ENCODE measurements around the gene OTULINL.

The OTULINL gene

DNA sequence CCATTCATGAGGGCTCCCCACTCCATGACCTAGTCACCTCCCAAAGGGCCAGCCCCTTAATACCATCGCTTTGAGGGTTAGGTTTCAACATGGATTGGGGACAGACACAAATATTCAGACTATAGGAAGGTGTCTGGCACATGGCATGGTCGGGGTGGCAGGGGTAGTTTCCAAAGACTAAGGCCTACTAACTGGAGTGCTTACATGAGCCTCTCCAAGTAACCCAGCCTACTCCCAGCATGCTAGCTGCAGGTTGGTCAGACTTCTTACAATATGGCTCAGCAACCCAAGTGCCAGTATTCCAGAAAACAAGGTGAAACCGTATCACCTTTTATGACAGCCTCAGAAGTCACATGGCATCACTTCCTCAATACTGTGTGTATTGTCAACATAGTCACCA lies 19.9 kb upstream of the OTULINL start:
- no peak for DNase-seq (ENCODE audit: low spot score)
- TF ChIP-seq, protein P1, sequence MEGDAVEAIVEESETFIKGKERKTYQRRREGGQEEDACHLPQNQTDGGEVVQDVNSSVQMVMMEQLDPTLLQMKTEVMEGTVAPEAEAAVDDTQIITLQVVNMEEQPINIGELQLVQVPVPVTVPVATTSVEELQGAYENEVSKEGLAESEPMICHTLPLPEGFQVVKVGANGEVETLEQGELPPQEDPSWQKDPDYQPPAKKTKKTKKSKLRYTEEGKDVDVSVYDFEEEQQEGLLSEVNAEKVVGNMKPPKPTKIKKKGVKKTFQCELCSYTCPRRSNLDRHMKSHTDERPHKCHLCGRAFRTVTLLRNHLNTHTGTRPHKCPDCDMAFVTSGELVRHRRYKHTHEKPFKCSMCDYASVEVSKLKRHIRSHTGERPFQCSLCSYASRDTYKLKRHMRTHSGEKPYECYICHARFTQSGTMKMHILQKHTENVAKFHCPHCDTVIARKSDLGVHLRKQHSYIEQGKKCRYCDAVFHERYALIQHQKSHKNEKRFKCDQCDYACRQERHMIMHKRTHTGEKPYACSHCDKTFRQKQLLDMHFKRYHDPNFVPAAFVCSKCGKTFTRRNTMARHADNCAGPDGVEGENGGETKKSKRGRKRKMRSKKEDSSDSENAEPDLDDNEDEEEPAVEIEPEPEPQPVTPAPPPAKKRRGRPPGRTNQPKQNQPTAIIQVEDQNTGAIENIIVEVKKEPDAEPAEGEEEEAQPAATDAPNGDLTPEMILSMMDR (IDR thresholded peaks at IDR 0.05; ENCODE audit: extremely low read depth, insufficient read depth, missing control alignments), result no peak
- in situ Hi-C loops (cut with MboI; ENCODE audit: low pct_unique_long_range_greater_than_20kb, low sequenced_read_pairs, unreplicated experiment), result no loop called here

DNA sequence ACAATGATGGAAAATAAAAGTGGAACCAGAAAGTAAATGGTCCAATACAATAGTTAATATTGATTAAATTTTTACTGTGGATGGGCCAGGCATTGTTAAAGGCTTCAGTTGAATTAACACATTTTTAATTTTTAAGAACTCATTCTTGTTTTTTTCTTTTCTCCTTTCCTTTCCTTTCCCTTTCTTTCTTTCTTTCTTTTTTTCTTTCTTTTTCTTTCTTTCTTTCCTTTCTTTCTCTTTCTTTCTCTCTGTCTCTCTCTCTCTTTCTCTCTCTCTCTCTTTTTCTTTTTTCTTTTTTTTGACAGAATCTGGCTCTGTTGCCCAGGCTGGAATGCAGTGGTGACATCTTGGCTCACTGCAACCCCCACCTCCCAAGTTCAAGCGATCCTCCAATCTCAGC lies 13.3 kb upstream of the OTULINL start:
- in situ Hi-C loops (cut with MboI; ENCODE audit: low pct_unique_long_range_greater_than_20kb, low sequenced_read_pairs, unreplicated experiment), result no loop called here
- DNase-seq (ENCODE audit: low spot score), result no peak
- TF ChIP-seq, protein P1 (IDR thresholded peaks at IDR 0.05; ENCODE audit: extremely low read depth, insufficient read depth, missing control alignments), result no peak

DNA sequence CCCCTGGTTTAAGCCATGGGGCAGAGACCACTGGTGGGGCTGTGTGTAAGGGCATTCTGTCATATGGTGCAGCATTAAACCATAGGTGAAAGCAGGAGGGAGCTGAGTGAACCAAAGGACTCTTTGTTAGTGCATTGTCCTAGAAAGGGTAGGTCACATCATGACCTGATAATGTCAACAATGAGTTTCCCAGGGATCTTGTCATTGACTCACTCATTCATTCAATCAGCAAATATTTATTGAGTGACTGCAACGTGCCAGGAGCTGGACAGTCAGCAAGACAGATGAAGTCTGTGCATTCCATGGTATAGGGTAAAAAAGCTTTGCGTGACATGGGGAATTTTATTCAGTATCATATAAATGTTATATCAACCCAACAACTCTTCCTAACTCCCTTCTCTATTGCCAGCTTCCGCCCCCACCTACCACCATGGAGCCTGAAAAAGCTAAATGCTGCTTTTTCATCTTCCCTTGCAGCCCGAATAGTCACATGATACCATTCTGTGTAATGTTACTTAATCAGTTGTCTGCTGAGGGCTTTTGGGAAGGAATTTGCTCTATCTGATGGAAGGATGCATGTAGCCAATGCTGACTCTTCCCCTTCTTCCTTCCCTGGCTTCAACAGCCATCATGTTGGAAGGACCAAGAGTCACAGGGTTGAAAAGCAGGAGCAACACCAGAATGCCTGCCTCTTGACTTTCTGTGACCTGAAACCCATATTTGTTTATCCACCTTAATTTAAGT lies 11.5 kb upstream of the OTULINL start:
- in situ Hi-C loops (cut with MboI; ENCODE audit: low pct_unique_long_range_greater_than_20kb, low sequenced_read_pairs, unreplicated experiment), result no loop called here
- DNase-seq (ENCODE audit: low spot score), result no peak
- TF ChIP-seq, protein P1 (IDR thresholded peaks at IDR 0.05; ENCODE audit: extremely low read depth, insufficient read depth, missing control alignments), result no peak

- DNase-seq (ENCODE audit: low spot score), result no peak
- TF ChIP-seq, protein P1 (IDR thresholded peaks at IDR 0.05; ENCODE audit: extremely low read depth, insufficient read depth, missing control alignments), result no peak
- in situ Hi-C loops (cut with MboI; ENCODE audit: low pct_unique_long_range_greater_than_20kb, low sequenced_read_pairs, unreplicated experiment), result no loop called here
Observed at GRCh38 chr5:14571901-14572300, 9.7 kb upstream of the OTULINL start.

GRCh38 chr5:14572385-14572784 lies 9.2 kb upstream of the OTULINL start:
- in situ Hi-C loops (cut with MboI; ENCODE audit: low pct_unique_long_range_greater_than_20kb, low sequenced_read_pairs, unreplicated experiment), result no loop called here
- TF ChIP-seq, protein P1 (IDR thresholded peaks at IDR 0.05; ENCODE audit: extremely low read depth, insufficient read depth, missing control alignments), result no peak
- DNase-seq (ENCODE audit: low spot score), result no peak

DNA sequence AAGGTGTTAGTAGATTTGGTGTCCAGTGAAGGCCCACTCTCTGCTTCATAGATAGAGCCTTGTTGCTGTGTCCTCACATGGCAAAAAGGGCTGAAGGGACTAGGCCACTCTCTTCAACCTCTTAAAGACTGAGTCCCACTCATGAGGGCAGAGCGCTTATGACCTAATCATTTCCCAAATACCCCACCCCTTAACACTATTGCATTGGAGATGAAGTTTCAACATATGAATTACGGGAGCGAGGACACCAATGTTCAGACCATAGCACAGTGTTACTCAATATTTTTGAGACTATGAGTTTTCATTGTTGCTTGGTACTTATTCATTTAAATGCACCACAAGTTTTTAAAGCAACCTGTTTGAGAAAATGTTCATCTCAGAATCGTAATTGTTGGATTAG lies 8.8 kb upstream of the OTULINL start:
- TF ChIP-seq, protein P1 (IDR thresholded peaks at IDR 0.05; ENCODE audit: extremely low read depth, insufficient read depth, missing control alignments), result no peak
- in situ Hi-C loops (cut with MboI; ENCODE audit: low pct_unique_long_range_greater_than_20kb, low sequenced_read_pairs, unreplicated experiment), result no loop called here
- DNase-seq (ENCODE audit: low spot score), result no peak

Measured in GM13977 (cell line).